GM12878 (cell line): ENCODE measurements around the gene RNF31. TPM values are rescaled to one million over a fixed set of nuclear protein-coding genes. Genes with fewer than 3 reads are reported as not detected.

Experiments
- ATAC-seq: fragments of 200-7000 bp; cut with Tn5 transposase; 3 replicates; pipeline ENCODE4 v1.9.1; 2020; ENCODE audit warnings: mild to moderate bottlenecking, moderate library complexity
- BruUV-seq: library from RNA; stranded (reverse); fragments of 400-500 nt; replicated peaks from 2 replicates; lab custom pipeline; 2021; lab: Mats Ljungman, UMichigan
- CTCF ChIA-PET: fragments of 300-600 bp; sonication (Branson Sonifier 250); formaldehyde crosslinking; extraction: SDS; loops from one replicate; lab custom pipeline; 2021; ENCODE audit warnings: inconsistent platforms; lab: Yijun Ruan, JAX
- POLR2A ChIA-PET: fragments of 350-600 bp; formaldehyde crosslinking; extraction: SDS; loops from one replicate; lab custom pipeline; 2021; ENCODE audit warnings: inconsistent platforms; lab: Charles Lee
- RAD21 ChIA-PET: fragments of 300-600 bp; sonication (Branson Sonifier 250); formaldehyde crosslinking; loops from one replicate; lab custom pipeline; 2023; ENCODE audit warnings: antibody characterized with exemption; ENCODE audit not compliant: unreplicated experiment; lab: Charles Lee
- SMC1A ChIA-PET: fragments of 300-600 bp; sonication (Branson Sonifier 250); formaldehyde crosslinking; loops from one replicate; lab custom pipeline; 2023; ENCODE audit not compliant: unreplicated experiment, uncharacterized antibody; lab: Charles Lee
- DNase-seq: peaks from one replicate; pipeline ENCODE4 v3.0.0-alpha.2; 2011; ENCODE audit warnings: low read depth, low spot score
- FAIRE-seq: peaks from 3 replicates; lab custom pipeline; 2011; peaks lifted over from hg19 to GRCh38; lab: Jason Lieb, UNC
- H2AFZ ChIP-seq: 2 replicates; pipeline ENCODE4 v1.6.0; 2011; ENCODE audit warnings: low read depth, low read length, control low read depth; ENCODE audit not compliant: control insufficient read depth
- H3K27ac ChIP-seq: 2 replicates; pipeline ENCODE4 v1.5.1; 2011; ENCODE audit warnings: control low read depth; ENCODE audit not compliant: control insufficient read depth, insufficient read depth
- H3K27me3 ChIP-seq, 2 experiments: replicated peaks in 1 of 2; 2 replicates each; pipeline versions ENCODE4 v1.6.0 to v1.6.1; 2011; ENCODE audit warnings: low read length in 1 of 2; ENCODE audit not compliant: control insufficient read depth in 2 of 2, insufficient read depth in 2 of 2
- H3K36me3 ChIP-seq, 2 experiments: 2 replicates each; pipeline ENCODE4 v1.5.1; 2011; ENCODE audit warnings: low read length in 1 of 2; ENCODE audit not compliant: control insufficient read depth in 2 of 2, insufficient read depth in 2 of 2
- H3K4me1 ChIP-seq: 2 replicates; pipeline ENCODE4 v1.6.1; 2011; ENCODE audit warnings: mild to moderate bottlenecking, low read length, moderate library complexity, mixed read lengths; ENCODE audit not compliant: control insufficient read depth, insufficient read depth
- H3K4me2 ChIP-seq: 2 replicates; pipeline ENCODE4 v1.6.0; 2011; ENCODE audit warnings: control low read depth; ENCODE audit not compliant: control insufficient read depth, insufficient read depth
- H3K4me3 ChIP-seq: fragments of 200-600 bp; sonication (generic); 2 replicates; pipeline ENCODE4 v1.5.1; 2016
- H3K79me2 ChIP-seq: 2 replicates; pipeline ENCODE4 v1.6.0; 2011; ENCODE audit warnings: low read length; ENCODE audit not compliant: control insufficient read depth, insufficient read depth
- H3K9ac ChIP-seq: 2 replicates; pipeline ENCODE4 v1.8.0; 2011; ENCODE audit warnings: low read length, control low read depth, mixed read lengths; ENCODE audit not compliant: control insufficient read depth, insufficient read depth
- H3K9me3 ChIP-seq: replicated peaks from 3 replicates; pipeline ENCODE4 v1.5.1; 2011; ENCODE audit warnings: mild to moderate bottlenecking, low read length; ENCODE audit not compliant: control insufficient read depth, insufficient read depth
- H4K20me1 ChIP-seq: 2 replicates; pipeline ENCODE4 v1.6.0; 2011; ENCODE audit not compliant: control insufficient read depth, insufficient read depth
- CTCF ChIP-seq, 3 experiments: IDR thresholded peaks in 2 of 3; conservative IDR thresholded peaks in 1 of 3; 2 replicates each; pipeline ENCODE4 v1.5.1; 2011; ENCODE audit warnings: low read depth in 3 of 3, low read length in 3 of 3, mild to moderate bottlenecking in 3 of 3, control low read depth in 2 of 3, moderate library complexity in 2 of 3, inconsistent platforms in 1 of 3, mixed read lengths in 1 of 3; ENCODE audit not compliant: control insufficient read depth in 2 of 3, insufficient read depth in 1 of 3; ENCODE audit errors: extremely low read depth in 1 of 3
- ETV6 ChIP-seq, 2 experiments: fragments of 450-650 bp in 1 of 2; IDR thresholded peaks in 1 of 2; conservative IDR thresholded peaks in 1 of 2; 2 replicates each; pipeline ENCODE4 v1.6.1; 2014; ENCODE audit warnings: antibody characterized with exemption in 1 of 2, borderline replicate concordance in 1 of 2, low read depth in 1 of 2, mild to moderate bottlenecking in 1 of 2, moderate library complexity in 1 of 2
- HCFC1 ChIP-seq: fragments of 150-350 bp; IDR thresholded peaks from 2 replicates; pipeline ENCODE4 v1.6.1; 2014; ENCODE audit warnings: low read length
- HDGF ChIP-seq: fragments of 450-650 bp; IDR thresholded peaks from 2 replicates; pipeline ENCODE4 v1.6.1; 2016; ENCODE audit warnings: antibody characterized with exemption
- IRF4 ChIP-seq: IDR thresholded peaks from 2 replicates; pipeline ENCODE4 v1.6.1; 2011; ENCODE audit warnings: low read depth, low read length
- RELA ChIP-seq: fragments of 450-650 bp; IDR thresholded peaks from 2 replicates; pipeline ENCODE4 v1.8.0; 2014; ENCODE audit warnings: borderline replicate concordance; ENCODE audit not compliant: partially characterized antibody
- SMAD1 ChIP-seq: fragments of 450-650 bp; IDR thresholded peaks from 2 replicates; pipeline ENCODE4 v1.6.1; 2018; ENCODE audit warnings: mild to moderate bottlenecking, low read depth; ENCODE audit not compliant: partially characterized antibody
- SRF ChIP-seq, 2 experiments: IDR thresholded peaks; 2 replicates each; pipeline ENCODE4 v1.6.1; 2011; ENCODE audit warnings: low read depth in 2 of 2, low read length in 2 of 2, mild to moderate bottlenecking in 1 of 2, moderate library complexity in 1 of 2
- WGBS: methylation state at CpG from one replicate; pipeline ENCODE4 v1.1.6; 2016; ENCODE audit warnings: low lambda C conversion rate; ENCODE audit not compliant: insufficient replicate concordance, insufficient coverage; ENCODE audit errors: missing lambda C conversion rate; 5-methylcytosine and 5-hydroxymethylcytosine counted together
- in situ Hi-C: fragments of 300-500 bp; cut with MboI; formaldehyde crosslinking; loops from 9 replicates; pipeline ENCODE4 v1.14.3; 2018; ENCODE audit warnings: mixed read lengths
- intact Hi-C: fragments of 100-400 bp; cut with micrococcal nuclease; formaldehyde crosslinking; loops from one replicate; pipeline ENCODE4 v1.14.2; 2022; ENCODE audit not compliant: unreplicated experiment
- polyA plus RNA-seq, 11 experiments: library from polyadenylated mRNA; depleted of rRNA in 4 of 11; unstranded in 6 of 11; stranded (reverse) in 5 of 11; fragments of >200 nt; fragmentation: Nextera tagmentation in 4 of 11; fragmentation: Illumina TruSeq in 1 of 11; extraction: Ambion mirVana in 4 of 11; extraction: Trizol in 1 of 11; gene quantifications; 1 replicate in 1 of 11; 2 replicates in 10 of 11; pipeline versions ENCODE4 v1.2.1 to v1.2.3, GENCODE V29; 2011 to 2016; ENCODE audit warnings: inconsistent platforms in 2 of 11, missing spikeins in 2 of 11, low read depth in 1 of 11
- total RNA-seq, 4 experiments: library from RNA; depleted of rRNA in 3 of 4; stranded (reverse); fragments of >200 nt in 3 of 4; fragmentation: Illumina TruSeq in 1 of 4; extraction: Trizol in 1 of 4; gene quantifications; 2 replicates each; pipeline versions ENCODE4 v1.2.1 to v1.2.3, GENCODE V29; 2013 to 2021

RNF31 gene
- total and polyA plus RNA-seq, 10 of the 15 experiments (the other 5 are each of a cell fraction or from before 2014, with no cell fraction given) = 8.5 to 92.7 (median 52.0) TPM

- Histone ChIP-seq H3K36me3 (peaks cover 23 to 49% of the 10 kb centered on the region in 2 experiments), H3K9ac (no peak overlapping the region), H2AFZ (no peak overlapping the region), H3K27ac (no peak overlapping the region), H3K4me3 (no peak overlapping the region), H3K9me3 (no peaks in the 10 kb centered on the region), H3K27me3 (no peaks in the 10 kb centered on the region), H3K4me1 (0 out of 2 replicates have a peak, but pooled peaks cover 4% of the 10 kb centered on the region), H3K79me2 (peaks cover 20% of the 10 kb centered on the region), H4K20me1 (no peaks in the 10 kb centered on the region), H3K4me2 (no peak overlapping the region)
- SMC1A ChIA-PET = no interaction called here
- ATAC-seq (no peak), FAIRE-seq (no peak), DNase-seq (no peak)
- RAD21 ChIA-PET = no interaction called here
- in situ Hi-C loops = no loop called here
- CTCF ChIA-PET = no interaction called here
- BruUV-seq = no TSS peak
- intact Hi-C loops = no loop called here
- no peak for TF ChIP-seq RELA
- no peak for TF ChIP-seq IRF4
- no peak for TF ChIP-seq SRF (IDR thresholded peaks at IDR 0.05; ENCODE audit: low read depth in 2 of 2, low read length in 2 of 2)
- no peak for TF ChIP-seq ETV6 (conservative IDR thresholded peaks at IDR 0.05 in 1 of 2, IDR thresholded peaks at IDR 0.05 in 1 of 2; ENCODE audit: borderline replicate concordance in 1 of 2, low read depth in 1 of 2)
- TF ChIP-seq HDGF = no peak
- no peak for TF ChIP-seq HCFC1
- no peak for TF ChIP-seq SMAD1
- no peak for TF ChIP-seq CTCF (IDR thresholded peaks at IDR 0.05 in 2 of 3, conservative IDR thresholded peaks at IDR 0.05 in 1 of 3; ENCODE audit: control insufficient read depth in 2 of 3, extremely low read depth in 1 of 3, insufficient read depth in 1 of 3, low read depth in 3 of 3, low read length in 3 of 3)
- WGBS = 92% methylated on average over 19 of the region's 19 CpGs
- POLR2A ChIA-PET = no interaction called here
These were observed 37.0 kb downstream of the RNF31 start for GRCh38 chr14:24184104-24184970.
